HCT116 (cell line): ENCODE measurements around the gene CIAO2A.

Experiments
- MAX ChIP-seq: IDR thresholded peaks from 2 replicates; pipeline ENCODE4 v1.6.1; 2012
- REST ChIP-seq: IDR thresholded peaks from 2 replicates; pipeline ENCODE4 v1.6.1; 2012; ENCODE audit warnings: low read depth
- TF ChIP-seq, protein P1 (sequence below), 3 experiments: fragments of 200-600 bp in 1 of 3; sonication (generic) in 1 of 3; IDR thresholded peaks in 2 of 3; conservative IDR thresholded peaks in 1 of 3; 2 replicates each; pipeline ENCODE4 v1.5.1; 2012 to 2017; ENCODE audit warnings: low read depth in 2 of 3, low read length in 2 of 3, antibody characterized with exemption in 1 of 3, borderline replicate concordance in 1 of 3, control low read depth in 1 of 3, mild to moderate bottlenecking in 1 of 3, mixed read lengths in 1 of 3, mixed run types in 1 of 3, moderate library complexity in 1 of 3; ENCODE audit not compliant: insufficient read depth in 1 of 3

DNA sequence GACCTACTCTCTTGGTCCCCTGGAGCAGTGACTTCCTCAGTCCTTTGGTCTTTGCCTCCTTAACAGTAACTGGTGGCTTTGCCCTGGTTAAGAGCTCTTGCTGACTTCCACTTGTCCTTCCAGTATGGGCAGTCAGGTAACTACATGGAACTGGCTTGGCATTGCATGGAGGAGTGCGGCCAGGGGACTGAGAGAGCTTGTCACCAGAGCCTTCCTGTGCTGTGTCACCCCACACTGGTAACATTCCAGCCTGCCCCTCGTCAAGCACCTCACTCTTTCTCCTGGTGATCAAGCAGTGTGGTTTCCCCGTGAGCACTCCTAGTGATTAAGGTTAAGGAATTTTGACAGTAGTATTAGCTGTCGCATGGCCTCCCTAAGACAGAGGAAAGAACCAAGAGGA, 38.6 kb upstream of the CIAO2A start:
- TF ChIP-seq, protein P1, sequence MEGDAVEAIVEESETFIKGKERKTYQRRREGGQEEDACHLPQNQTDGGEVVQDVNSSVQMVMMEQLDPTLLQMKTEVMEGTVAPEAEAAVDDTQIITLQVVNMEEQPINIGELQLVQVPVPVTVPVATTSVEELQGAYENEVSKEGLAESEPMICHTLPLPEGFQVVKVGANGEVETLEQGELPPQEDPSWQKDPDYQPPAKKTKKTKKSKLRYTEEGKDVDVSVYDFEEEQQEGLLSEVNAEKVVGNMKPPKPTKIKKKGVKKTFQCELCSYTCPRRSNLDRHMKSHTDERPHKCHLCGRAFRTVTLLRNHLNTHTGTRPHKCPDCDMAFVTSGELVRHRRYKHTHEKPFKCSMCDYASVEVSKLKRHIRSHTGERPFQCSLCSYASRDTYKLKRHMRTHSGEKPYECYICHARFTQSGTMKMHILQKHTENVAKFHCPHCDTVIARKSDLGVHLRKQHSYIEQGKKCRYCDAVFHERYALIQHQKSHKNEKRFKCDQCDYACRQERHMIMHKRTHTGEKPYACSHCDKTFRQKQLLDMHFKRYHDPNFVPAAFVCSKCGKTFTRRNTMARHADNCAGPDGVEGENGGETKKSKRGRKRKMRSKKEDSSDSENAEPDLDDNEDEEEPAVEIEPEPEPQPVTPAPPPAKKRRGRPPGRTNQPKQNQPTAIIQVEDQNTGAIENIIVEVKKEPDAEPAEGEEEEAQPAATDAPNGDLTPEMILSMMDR (IDR thresholded peaks at IDR 0.05 in 2 of 3, conservative IDR thresholded peaks at IDR 0.05 in 1 of 3; ENCODE audit: borderline replicate concordance in 1 of 3, insufficient read depth in 1 of 3, low read depth in 2 of 3, low read length in 2 of 3), result no peak
- TF ChIP-seq REST, result no peak
- no peak for TF ChIP-seq MAX
